Stimulated activated CD4-positive, alpha-beta T cell treated with anti-CD3 and anti-CD28 coated beads, TNF-alpha, amount 100 ng/mL, for 24 hours (primary cell): ENCODE results near the gene SCARB1.
"Not testable (repeated sequence)": the region's sequence is repeated elsewhere in the genome, so short reads cannot be mapped to it uniquely, and the experiment has no call there.

Source experiments
- DNase-seq, 3 experiments: peaks; one replicate each; pipeline ENCODE4 v3.0.0-alpha.2; 2020; ENCODE audit warnings: low read depth in 3 of 3

The SCARB1 gene

GRCh38 chr12:124883263-124884130 is 19.8 kb upstream of the SCARB1 start:
- no peak for DNase-seq

DNA sequence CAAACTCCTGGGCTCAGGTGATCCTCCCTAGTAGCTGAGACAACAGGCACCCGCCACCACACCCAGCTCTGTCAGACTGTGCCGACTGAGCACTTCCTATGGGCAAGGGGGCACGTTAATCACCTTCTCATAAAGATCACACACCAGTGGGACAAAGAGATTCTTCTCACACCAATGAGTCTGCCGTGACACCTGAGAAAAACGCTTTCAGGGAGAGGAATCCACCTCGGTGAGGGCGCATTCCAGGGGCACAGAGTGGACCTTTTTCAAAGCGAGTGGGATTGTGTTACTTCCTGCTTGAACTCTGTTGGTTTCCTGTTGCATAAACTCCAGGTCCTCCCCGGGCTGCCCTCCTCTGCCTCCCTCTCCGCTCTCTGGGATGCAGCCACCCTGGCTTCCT is 17.5 kb upstream of the SCARB1 start:
- no peak for DNase-seq

- DNase-seq, result not testable (repeated sequence)
Measured at GRCh38 chr12:124880335-124880734, 16.7 kb upstream of the SCARB1 start.

- DNase-seq, result no peak
Measured at GRCh38 chr12:124878795-124879516, 15.3 kb upstream of the SCARB1 start.

DNA sequence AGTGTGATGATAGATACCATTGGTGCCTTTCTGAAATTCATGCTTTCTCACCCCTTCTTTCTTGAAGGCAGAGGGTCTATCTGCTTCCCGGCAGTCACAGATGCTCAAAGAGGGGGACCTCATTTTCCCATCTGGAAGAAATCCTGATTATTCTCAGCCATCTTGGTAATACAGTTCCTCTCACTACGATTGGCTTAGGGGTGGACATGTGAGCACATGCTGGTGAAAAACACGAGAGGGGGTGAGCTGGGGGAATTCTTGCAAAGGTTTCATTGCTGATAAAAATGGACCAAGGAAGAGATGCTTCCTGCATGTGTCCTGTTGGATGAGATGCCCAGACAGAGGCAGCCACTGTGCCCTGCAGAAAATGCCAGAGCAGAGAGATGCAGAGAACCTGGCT is 13.8 kb upstream of the SCARB1 start:
- DNase-seq, result no peak

- no peak for DNase-seq
Measured at GRCh38 chr12:124876171-124876570, 12.5 kb upstream of the SCARB1 start.

DNA sequence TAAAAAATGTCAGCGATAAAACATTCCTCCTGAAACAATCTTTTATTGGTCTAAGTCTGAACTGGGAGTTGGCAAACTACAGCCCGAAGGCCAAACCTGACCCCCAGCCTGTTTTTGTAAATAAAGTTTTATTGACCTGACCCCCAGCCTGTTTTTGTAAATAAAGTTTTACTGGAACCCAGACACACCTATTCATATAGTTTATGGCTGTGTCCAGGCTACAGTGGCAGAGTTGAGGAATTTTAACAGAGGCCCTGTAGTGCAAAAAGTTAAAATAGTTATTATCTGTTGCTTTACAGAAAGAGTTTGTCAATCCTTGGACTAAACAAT is 12.1 kb upstream of the SCARB1 start:
- no peak for DNase-seq

DNA sequence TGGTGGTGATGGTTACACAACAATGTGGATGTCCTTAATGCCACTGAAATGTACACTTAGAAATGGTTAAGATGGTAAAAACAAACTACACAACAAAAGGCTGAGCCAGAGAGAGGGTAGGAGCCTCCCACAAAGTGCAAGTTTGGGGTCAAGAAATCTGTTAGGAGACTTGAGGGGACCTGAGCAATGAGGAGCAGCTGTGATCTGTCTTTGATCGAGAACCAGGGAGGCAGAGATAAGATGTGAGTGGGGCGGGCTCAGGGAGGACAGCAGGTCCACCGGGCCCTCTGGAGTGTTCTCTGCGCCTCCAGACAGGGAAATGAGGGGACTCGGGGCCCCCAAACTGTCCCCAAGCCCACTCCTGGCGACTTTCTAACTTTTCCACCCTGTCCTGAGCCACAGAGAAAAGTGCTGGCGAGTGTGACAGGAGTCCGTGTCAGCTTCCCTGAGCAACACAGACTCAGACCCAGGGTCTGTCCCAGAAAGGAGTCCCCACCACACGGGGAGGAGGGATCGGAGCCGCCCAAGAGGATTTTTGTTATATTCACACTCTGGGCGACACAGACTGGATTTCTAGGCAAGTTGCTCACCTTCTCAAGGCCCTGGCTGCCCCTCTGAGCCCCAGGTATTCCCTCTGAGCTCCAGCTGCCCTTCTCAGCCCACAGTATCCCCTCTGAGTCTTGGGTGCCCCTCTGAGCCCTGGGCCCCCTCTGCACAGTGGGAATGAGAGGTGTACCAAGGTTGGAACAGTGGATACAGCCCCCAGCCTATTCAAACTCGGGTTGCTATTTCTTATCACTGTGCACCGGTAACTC is 11.5 kb upstream of the SCARB1 start:
- no peak for DNase-seq

- DNase-seq, result no peak
Measured at GRCh38 chr12:124874188-124874587, 10.5 kb upstream of the SCARB1 start.

DNA sequence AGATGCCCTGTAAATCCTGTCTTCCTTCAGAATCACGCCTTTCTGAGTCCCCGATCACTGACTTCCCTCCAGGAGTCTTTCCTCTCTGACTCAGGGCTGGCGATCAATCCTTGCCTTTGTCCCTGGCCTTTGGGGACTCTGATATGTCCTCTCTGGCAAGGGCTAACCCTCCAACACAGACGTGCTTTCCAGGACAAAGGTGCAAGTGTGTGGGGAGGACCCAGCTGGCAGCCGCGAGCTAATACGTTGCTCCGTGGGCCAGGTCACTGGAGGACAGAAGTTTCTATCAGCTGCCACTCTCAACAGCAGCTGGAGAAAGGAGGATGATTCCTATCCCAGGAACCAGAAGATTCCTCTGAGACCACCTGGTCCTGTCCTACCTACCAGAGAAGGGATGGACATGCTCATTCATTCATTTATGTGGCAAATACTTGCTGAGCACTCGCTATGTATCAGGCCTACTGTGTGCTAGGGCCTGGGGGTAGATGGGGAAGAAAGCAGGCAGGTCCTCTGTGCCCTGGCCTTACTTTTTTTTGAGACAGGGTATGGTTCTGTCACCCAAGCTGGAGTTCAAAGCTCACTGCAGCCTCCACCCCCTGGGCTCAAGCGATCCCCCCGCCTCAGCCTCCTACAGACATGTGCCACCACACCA is 8.5 kb upstream of the SCARB1 start:
- DNase-seq, result no peak

DNA sequence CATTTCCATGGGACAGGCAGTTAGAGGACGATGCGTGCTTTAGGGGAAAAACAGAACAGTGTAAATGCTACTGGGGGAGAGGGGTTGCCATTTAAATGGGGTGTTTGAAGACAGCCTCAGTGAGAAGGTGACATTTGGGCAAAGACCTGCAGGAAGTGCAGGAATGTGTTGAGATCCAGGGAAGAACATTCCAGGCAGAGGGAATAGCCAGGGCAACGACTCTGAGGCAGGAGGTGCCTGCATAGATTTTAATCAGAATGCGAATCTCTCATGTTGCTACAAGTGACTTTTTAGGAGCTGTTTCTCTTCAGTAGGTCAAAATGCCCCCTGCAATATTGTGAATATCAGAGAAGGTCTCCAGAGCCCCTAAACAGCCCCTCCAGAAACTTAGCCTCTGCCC is 7.6 kb upstream of the SCARB1 start:
- DNase-seq, result no peak

- DNase-seq, result no peak
Measured at GRCh38 chr12:124870515-124870914, 6.9 kb upstream of the SCARB1 start.

GRCh38 chr12:124869059-124869665 is 5.5 kb upstream of the SCARB1 start:
- no peak for DNase-seq

- DNase-seq, result no peak
Measured at GRCh38 chr12:124868252-124869058, 4.8 kb upstream of the SCARB1 start.

DNA sequence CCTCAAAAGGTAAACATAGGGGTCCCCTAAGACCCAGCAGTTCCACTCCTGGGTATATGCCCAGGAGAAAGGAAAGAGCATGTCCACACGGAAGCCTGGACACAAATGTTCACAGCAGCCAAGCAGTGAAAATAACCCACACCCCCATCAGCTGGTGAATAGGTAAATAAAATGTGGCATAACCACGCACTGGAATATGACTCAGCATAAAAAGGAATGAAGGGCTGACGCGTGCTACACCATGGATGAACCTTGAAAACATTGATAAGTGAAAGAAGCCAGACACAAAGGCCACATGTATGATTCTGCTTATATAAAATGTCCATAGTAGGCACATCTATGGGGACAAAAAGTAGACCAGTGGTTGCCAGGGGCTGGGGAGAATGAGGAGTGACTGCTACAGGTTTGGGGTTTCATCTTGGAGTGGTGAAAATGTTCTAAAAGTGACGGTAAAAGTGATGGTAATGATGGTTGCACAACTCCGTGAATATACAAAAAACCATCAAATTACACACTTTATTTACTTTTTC is 3.8 kb upstream of the SCARB1 start:
- no peak for DNase-seq

DNA sequence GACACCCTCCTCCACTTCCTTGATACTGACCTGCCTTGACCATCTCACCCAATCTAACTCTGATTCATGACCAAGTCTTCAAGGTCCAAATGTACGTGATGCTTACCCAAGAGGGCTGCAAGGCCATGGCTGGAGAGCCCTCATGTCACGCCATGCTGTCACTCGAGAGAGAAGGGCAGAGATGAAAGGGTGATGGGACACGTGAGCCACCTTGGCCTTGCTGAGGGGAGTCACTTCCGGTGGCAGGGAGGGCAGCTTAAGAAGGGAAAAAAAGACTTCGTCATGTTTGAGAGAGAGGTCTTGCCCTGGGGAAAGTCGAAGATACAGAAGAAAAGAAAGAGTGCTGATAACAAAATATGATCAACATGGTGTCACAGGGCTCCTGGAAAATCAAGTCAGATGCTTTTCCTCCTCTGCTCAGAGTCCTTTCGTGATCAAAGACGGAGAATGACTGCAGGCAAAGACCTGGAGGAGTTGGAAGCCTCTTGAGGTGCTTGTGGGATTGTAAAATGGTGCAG is 3.3 kb upstream of the SCARB1 start:
- no peak for DNase-seq

DNA sequence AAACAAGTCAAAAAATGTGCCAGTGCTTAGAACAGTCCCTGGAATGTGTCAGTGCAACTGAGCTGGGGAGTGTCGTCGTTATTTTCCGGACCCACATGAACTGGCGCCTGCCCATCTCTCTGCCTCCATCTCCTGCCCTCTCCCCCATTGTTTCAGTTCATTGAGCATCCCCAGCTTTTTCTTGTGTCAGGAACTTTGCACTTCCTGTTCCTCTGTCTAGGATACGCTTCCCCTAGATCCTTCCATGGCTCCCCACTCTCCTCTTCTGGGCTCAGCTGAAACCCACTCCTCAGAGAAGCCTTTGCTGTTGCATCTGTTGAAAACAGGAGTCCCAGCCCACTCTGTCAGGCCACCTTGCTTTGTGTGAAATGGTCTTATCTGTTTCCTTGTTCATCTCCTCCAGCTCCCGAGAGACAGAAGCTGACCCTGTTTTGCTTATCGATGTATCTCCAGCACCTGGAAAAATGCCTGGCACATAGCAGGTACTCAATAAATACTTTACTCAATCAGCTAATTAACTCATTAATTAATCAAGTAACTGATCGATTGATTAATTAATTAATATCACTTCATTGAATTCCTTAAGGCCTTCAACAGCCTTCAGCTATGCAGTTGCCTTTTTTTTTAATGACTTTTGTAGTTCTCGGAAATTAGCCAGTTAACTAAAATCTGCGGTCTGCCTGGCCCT is 2.7 kb upstream of the SCARB1 start:
- no peak for DNase-seq

GRCh38 chr12:124865728-124866127 is 2.1 kb upstream of the SCARB1 start:
- DNase-seq, result no peak

DNA sequence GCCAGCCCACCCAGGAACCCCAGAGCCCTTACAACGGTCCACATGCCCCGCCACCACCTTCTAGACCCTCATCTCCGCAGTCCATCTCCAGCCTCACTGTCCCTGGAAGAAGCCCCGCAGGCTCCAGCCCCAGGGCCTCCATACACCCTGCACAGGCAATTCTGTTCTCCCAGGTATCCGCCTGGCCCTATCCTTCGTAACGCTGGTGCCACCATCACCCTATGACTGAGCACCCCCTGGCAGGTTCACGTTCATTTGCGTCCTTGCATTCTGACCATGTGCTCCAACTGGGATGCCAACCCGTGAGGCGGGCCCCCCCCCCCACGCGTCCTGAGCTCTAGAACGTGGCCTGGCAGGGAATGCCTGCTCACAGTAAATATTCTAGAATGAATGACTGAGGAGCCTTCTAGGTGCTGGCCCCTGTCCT is 675 bp upstream of the SCARB1 start:
- DNase-seq, result no peak
